Psoas muscle (tissue), 8 donors: Measurements from ENCODE around the gene WAPL. TPM values are rescaled to one million over a fixed set of nuclear protein-coding genes. Genes with fewer than 3 reads are reported as not detected.

ENCODE experiments used
- ATAC-seq, 4 donors: fragments of 200-7000 bp; cut with Tn5 transposase; one replicate each; pipeline ENCODE4 v1.9.1; 2020; ENCODE audit warnings: moderate library complexity in 3 of 4, mild to moderate bottlenecking in 2 of 4
- DNase-seq, 2 donors: peaks; one replicate each; pipeline ENCODE4 v3.0.0-alpha.2; 2020
- H3K27ac ChIP-seq: fragments of 200-600 bp; one replicate; pipeline ENCODE4 v1.8.0; 2022
- H3K27me3 ChIP-seq, 3 donors: fragments of 200-600 bp in 1 of 3; one replicate each; pipeline versions ENCODE4 v1.6.1 to v1.8.0; 2013 to 2022; ENCODE audit warnings: low read length in 2 of 3, mild to moderate bottlenecking in 2 of 3, moderate library complexity in 1 of 3; ENCODE audit not compliant: insufficient read depth in 3 of 3
- H3K36me3 ChIP-seq, 2 donors: fragments of 200-600 bp in 1 of 2; one replicate each; pipeline versions ENCODE4 v1.6.1 to v1.8.0; 2013 to 2022; ENCODE audit warnings: low read depth in 1 of 2, mild to moderate bottlenecking in 1 of 2, moderate library complexity in 1 of 2; ENCODE audit not compliant: insufficient read depth in 1 of 2
- H3K4me1 ChIP-seq: fragments of 200-600 bp; one replicate; pipeline ENCODE4 v1.8.0; 2022
- H3K4me3 ChIP-seq: fragments of 200-600 bp; one replicate; pipeline ENCODE4 v1.8.0; 2022; ENCODE audit warnings: mild to moderate bottlenecking
- H3K9me3 ChIP-seq: fragments of 200-600 bp; one replicate; pipeline ENCODE4 v1.8.0; 2022
- CTCF ChIP-seq: fragments of 200-600 bp; IDR thresholded peaks from one replicate; pipeline ENCODE4 v1.8.0; 2022; ENCODE audit warnings: antibody characterized with exemption
- WGBS, 3 donors: extraction: QIAGEN DNeasy Blood & Tissue Kit; methylation state at CpG; one replicate each; pipeline versions ENCODE4 v1.1.6 to v1.1.7; 2013; 5-methylcytosine and 5-hydroxymethylcytosine counted together
- intact Hi-C, 2 donors: fragments of 100-400 bp; cut with DNase I; formaldehyde crosslinking; loops; one replicate each; pipeline versions ENCODE4 v1.11.0 to v1.14.2; 2022
- polyA plus RNA-seq, 3 donors: library from polyadenylated mRNA; stranded (reverse); fragments of 200-250 nt; gene quantifications; one replicate each; pipeline ENCODE4 v1.2.3, GENCODE V29; 2013
- total RNA-seq, 4 donors: library from RNA; stranded (reverse); fragmentation: NEBNext Ultra II Directional in 2 of 4; extraction: Animal tissue kit (Norgen Biotek cat#: 25700) in 2 of 4; gene quantifications; one replicate each; pipeline versions ENCODE4 v1.2.1 to v1.2.4, GENCODE V29; 2021 to 2023
- donor health status: healthy with polysubstance abuse.
- donor health status: DM: no; HTN: no; CAD: no; lungs with moderate emphysema.
- donor health status: Bipolar disorder and iron deficiency.
- donor health status: healthy.
- donor health status: DM: yes; HTN: yes; CAD: no.
- donor health status: DM: no; HTN: no; CAD: no.
- donor health status: DM: no; HTN: no; CAD: no.
- donor health status: DM: yes; HTN: yes; CAD: no.

The WAPL gene
- total and polyA plus RNA-seq, 7 donors = 20.0 to 63.7 (median 38.0) TPM

GRCh38 chr10:86556532-86556931 lies 34.9 kb upstream of the WAPL start:
- Histone ChIP-seq H3K27me3 (no peaks in the 10 kb centered on the region), H3K9me3 (no peaks in the 10 kb centered on the region), H3K4me1 (no peaks in the 10 kb centered on the region), H3K27ac (no peak overlapping the region), H3K36me3 (no peaks in the 10 kb centered on the region), H3K4me3 (no peak overlapping the region)
- DNase-seq (no peak), ATAC-seq (no peak)
- TF ChIP-seq CTCF = no peak
- intact Hi-C loops = no loop called here
- 44 to 69% (median 54%) methylated on average over 3 of the region's 3 CpGs for WGBS, 3 donors

DNA sequence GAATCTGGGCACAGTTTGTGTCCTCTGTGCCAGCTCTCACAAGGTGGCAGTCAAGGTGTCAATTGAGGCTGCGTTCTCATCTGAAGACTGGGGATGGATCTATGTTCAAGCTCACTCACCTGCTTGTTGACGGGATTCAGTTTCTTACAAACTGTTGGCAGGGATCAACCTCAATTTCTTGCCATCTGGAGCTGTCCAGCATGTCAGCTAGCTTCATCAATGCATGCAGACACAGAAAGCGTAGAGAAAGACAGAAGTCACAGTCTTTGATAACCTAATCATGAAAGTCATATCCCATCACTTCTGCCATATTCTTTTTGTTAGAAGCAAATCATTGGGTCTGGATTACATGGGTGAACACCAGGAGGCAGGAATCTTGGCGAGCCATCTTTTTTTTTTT lies 32.0 kb upstream of the WAPL start:
- Histone ChIP-seq H3K4me3 (no peak overlapping the region), H3K27ac (no peak overlapping the region), H3K36me3 (no peaks in the 10 kb centered on the region), H3K9me3 (no peaks in the 10 kb centered on the region), H3K27me3 (no peaks in the 10 kb centered on the region), H3K4me1 (no peaks in the 10 kb centered on the region)
- intact Hi-C loops = no loop called here
- TF ChIP-seq CTCF = no peak
- WGBS, 3 donors = 59 to 72% (median 63%) methylated on average over 4 of the region's 4 CpGs
- no peak for DNase-seq
- no peak for ATAC-seq

DNA sequence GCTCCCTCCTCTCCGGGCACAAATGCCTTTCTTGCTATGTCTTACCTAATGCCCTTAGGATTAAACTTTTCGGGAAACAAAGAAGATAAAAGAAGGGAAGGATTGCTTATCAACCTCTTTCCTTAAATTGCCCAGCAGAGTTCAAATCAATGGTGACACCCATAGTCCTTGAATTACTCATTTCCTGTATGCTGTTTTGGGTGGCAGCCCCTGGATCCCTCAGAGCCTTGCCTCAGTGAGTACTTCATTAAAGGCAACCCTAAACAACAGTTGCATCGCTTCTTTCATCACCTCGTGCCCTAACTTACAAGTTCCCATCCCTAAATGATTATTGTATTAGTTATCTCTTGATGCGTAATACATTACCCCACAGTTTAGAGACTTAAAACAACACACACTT lies 31.6 kb upstream of the WAPL start:
- Histone ChIP-seq H3K4me1 (no peaks in the 10 kb centered on the region), H3K36me3 (no peaks in the 10 kb centered on the region), H3K27ac (no peak overlapping the region), H3K9me3 (no peaks in the 10 kb centered on the region), H3K27me3 (no peaks in the 10 kb centered on the region), H3K4me3 (no peak overlapping the region)
- intact Hi-C loops = no loop called here
- ATAC-seq = no peak
- WGBS, 3 donors = 69 to 74% (median 72%) methylated on average over 5 of the region's 5 CpGs
- DNase-seq = no peak
- no peak for TF ChIP-seq CTCF

DNA sequence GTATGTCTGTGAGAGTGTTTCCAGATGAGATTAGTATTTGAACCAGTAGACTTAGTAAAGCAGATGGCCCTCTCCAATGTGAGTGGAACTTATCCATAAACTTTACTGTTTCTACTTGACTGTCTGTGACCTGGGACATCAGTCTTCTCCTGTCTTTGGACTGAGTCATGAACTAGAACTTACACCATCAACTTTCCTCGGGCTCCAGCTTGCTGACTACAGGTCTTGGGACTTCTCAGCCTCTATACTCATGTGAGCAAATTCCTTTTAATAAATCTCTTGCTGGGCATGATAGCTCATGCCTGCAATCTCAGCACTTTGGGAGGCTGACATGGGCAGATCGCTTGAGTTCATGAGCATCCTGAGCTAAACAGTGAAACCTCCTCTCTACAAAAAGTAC lies 25.7 kb upstream of the WAPL start:
- no peaks in the 10 kb centered on the region for H3K4me1 ChIP-seq
- 82 to 93% (median 88%) methylated on average over 2 of the region's 2 CpGs for WGBS, 3 donors
- no peaks in the 10 kb centered on the region for H3K36me3 ChIP-seq
- DNase-seq (no peak), ATAC-seq (no peak)
- intact Hi-C loops = no loop called here
- no peak overlapping the region for H3K4me3 ChIP-seq
- TF ChIP-seq CTCF = no peak
- H3K27me3 ChIP-seq = no peaks in the 10 kb centered on the region
- no peak overlapping the region for H3K27ac ChIP-seq
- peaks cover 6% of the 10 kb centered on the region for H3K9me3 ChIP-seq

DNA sequence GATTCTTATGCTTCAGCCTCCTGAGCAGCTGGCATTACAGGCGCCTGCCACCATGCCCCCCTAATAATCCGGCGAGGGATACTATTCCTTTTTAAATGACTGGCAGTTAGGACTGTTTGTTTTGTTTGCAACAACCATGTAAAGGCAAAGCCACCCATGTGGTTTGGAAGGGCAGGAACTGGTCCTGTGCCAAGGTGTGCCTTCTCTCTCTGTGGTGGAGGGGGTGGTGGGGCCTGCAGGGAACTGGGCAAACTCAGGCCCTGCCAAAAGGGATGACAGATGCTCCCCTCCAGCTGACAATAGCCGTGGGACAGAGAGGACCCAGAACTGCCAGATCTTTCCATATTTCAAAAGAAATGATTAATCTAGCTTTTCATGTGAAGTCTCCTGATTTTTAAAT lies 23.5 kb upstream of the WAPL start:
- Histone ChIP-seq H3K4me1 (no peaks in the 10 kb centered on the region), H3K4me3 (no peak overlapping the region), H3K27me3 (no peaks in the 10 kb centered on the region), H3K36me3 (no peaks in the 10 kb centered on the region), H3K27ac (no peak overlapping the region), H3K9me3 (peaks cover 6% of the 10 kb centered on the region)
- TF ChIP-seq CTCF = no peak
- WGBS, 3 donors = 41 to 69% (median 60%) methylated on average over 4 of the region's 4 CpGs
- intact Hi-C loops = no loop called here
- DNase-seq = no peak
- ATAC-seq = no peak
